Measurements from ENCODE around the gene TRIM66. TPM values are rescaled to one million over a fixed set of nuclear protein-coding genes. Genes with fewer than 3 reads are reported as not detected.

TRIM66 gene
- total and polyA plus RNA-seq, 2 of the 8 experiments (the other 6 are each of a cell fraction or from before 2014, with no cell fraction given) = 3.1 to 3.5 TPM

DNA sequence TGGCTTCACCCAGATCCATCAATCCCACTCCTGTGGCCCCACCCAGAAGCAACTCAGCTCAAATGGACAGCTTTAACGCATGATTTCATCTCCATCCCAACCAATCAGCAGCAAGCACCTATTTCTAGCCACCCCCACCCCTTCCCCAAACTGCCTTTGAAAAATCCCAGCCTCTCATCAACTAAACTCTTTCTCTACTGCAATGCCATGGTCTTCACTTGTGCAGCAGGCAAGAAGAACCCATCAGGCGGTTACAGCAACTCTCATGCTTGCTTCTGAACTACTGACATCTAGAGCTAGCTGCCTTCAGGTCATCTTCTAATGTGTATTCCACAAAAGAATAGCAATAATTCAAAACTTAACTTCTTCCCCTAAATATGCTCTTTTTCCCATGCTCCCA is 46.3 kb downstream of the TRIM66 start:
- H2BK15ac ChIP-seq (ENCODE audit: low read length) = no peak overlapping the region
- DNase-seq (ENCODE audit: low read depth in 1 of 2, low spot score in 2 of 2) (no peak), FAIRE-seq (no peak)
- no peaks in the 10 kb centered on the region; the same call in 1 of the 2 replicates for H3K23me2 ChIP-seq (ENCODE audit: low read depth, low read length)
- H4K20me1 ChIP-seq (replicated peaks in 1 of 2; ENCODE audit: control insufficient read depth in 1 of 2, insufficient read depth in 2 of 2, low read length in 2 of 2) = no peaks in the 10 kb centered on the region
- no peak overlapping the region for H3K4me2 ChIP-seq (ENCODE audit: insufficient read depth in 1 of 2, low read depth in 2 of 2, low read length in 2 of 2)
- H3K27me3 ChIP-seq (replicated peaks in 1 of 4; ENCODE audit: control insufficient read depth in 3 of 4, extremely low read depth in 1 of 4, insufficient read depth in 3 of 4, low read length in 3 of 4) = no peaks in the 10 kb centered on the region
- H2AK5ac ChIP-seq (ENCODE audit: low read depth, low read length) = no peak overlapping the region
- H3K79me1 ChIP-seq (ENCODE audit: low read depth, low read length) = no peaks in the 10 kb centered on the region
- no peak overlapping the region for H2BK12ac ChIP-seq (ENCODE audit: low read depth, low read length)
- H2BK120ac ChIP-seq (replicated peaks; ENCODE audit: low read depth, low read length) = no peak overlapping the region
- no peak overlapping the region for H3K9ac ChIP-seq (replicated peaks in 1 of 4; ENCODE audit: extremely low read depth in 1 of 4, low read depth in 3 of 4, low read length in 3 of 4)
- H3K14ac ChIP-seq (ENCODE audit: insufficient read length) = no peak overlapping the region
- H3K23ac ChIP-seq (ENCODE audit: insufficient read length) = no peak overlapping the region
- no peak overlapping the region for H3K18ac ChIP-seq (ENCODE audit: extremely low read depth, low read length)
- no peak overlapping the region for H3K4me3 ChIP-seq (ENCODE audit: extremely low read depth in 1 of 4, insufficient read depth in 2 of 4, low read depth in 3 of 4, low read length in 4 of 4)
- H2BK5ac ChIP-seq (ENCODE audit: low read depth, low read length) = no peak overlapping the region
- POLR2A ChIA-PET (ENCODE audit: partially characterized antibody) = interaction anchor here (1.5 kb wide), 1 partner anchor 13 kb away, joined by 8 read pairs; no protein-coding TSS in a partner anchor
- H3K36me3 ChIP-seq (ENCODE audit: control insufficient read depth in 2 of 4, insufficient read depth in 4 of 4, low read length in 3 of 4) = no peaks in the 10 kb centered on the region; a peak in 1 of 8 replicates
- H3K4me1 ChIP-seq (replicated peaks in 1 of 4; ENCODE audit: control insufficient read depth in 3 of 4, insufficient read depth in 4 of 4, low read length in 3 of 4) = peaks cover 2 to 9% (median 7%) of the 10 kb centered on the region in 4 experiments; a peak in 6 of 7 replicates
- no peak overlapping the region for H2BK20ac ChIP-seq (ENCODE audit: low read length)
- no peak overlapping the region for H4K8ac ChIP-seq (ENCODE audit: extremely low read depth, insufficient read depth, low read length)
- 85% methylated on average over 2 of the region's 2 CpGs; no CpG with 5 or more reads in 1 of the 2 experiments for WGBS, 2 experiments (ENCODE audit: extremely low coverage in 1 of 2, insufficient coverage in 1 of 2, insufficient read length in 1 of 2, insufficient replicate concordance in 2 of 2, low coverage in 1 of 2, low lambda C conversion rate in 2 of 2, missing lambda C conversion rate in 1 of 2)
- CTCF ChIA-PET (ENCODE audit: partially characterized antibody) = interaction anchor here (0.6 to 1.8 kb wide), 7 partner anchors 10 to 69 kb away, joined by 3 to 4 read pairs (median 3); no protein-coding TSS in a partner anchor
- no peaks in the 10 kb centered on the region for H3K79me2 ChIP-seq (ENCODE audit: control insufficient read depth in 1 of 2, insufficient read depth in 2 of 2, low read length in 2 of 2)
- H3K56ac ChIP-seq (replicated peaks; ENCODE audit: insufficient read length, low read depth, low read length) = no peak overlapping the region
- no peak overlapping the region for H3K4ac ChIP-seq (replicated peaks; ENCODE audit: insufficient read length, low read depth, low read length)
- no peak overlapping the region for H3K27ac ChIP-seq (ENCODE audit: low read depth, low read length)
- no peak overlapping the region for H2AFZ ChIP-seq (ENCODE audit: low read length)
- H4K91ac ChIP-seq (replicated peaks; ENCODE audit: insufficient read length, low read length) = no peak overlapping the region
- no peak overlapping the region for H4K5ac ChIP-seq (ENCODE audit: insufficient read length, low read depth, low read length)
- no peaks in the 10 kb centered on the region for H3K9me3 ChIP-seq (ENCODE audit: insufficient read depth in 2 of 2, low read depth in 1 of 2, low read length in 1 of 2)
- TF ChIP-seq NANOG (IDR thresholded peaks at IDR 0.05; ENCODE audit: insufficient read depth, low read depth, low read length, poor library complexity, severe bottlenecking) = no peak
- no peak for TF ChIP-seq PHF8 (conservative IDR thresholded peaks at IDR 0.05; ENCODE audit: low read depth, low read length)
- no peak for TF ChIP-seq CREB1 (IDR thresholded peaks at IDR 0.05)
- TF ChIP-seq CHD1 (IDR thresholded peaks at IDR 0.05; ENCODE audit: low read depth, low read length) = no peak
- no peak for TF ChIP-seq SRF (IDR thresholded peaks at IDR 0.05; ENCODE audit: low read depth, low read length)
- no peak for TF ChIP-seq JUN (IDR thresholded peaks at IDR 0.05; ENCODE audit: low read depth, low read length)
- TF ChIP-seq FOSL1 (IDR thresholded peaks at IDR 0.05; ENCODE audit: insufficient read depth, low read depth, low read length) = no peak
- TF ChIP-seq, protein P1, sequence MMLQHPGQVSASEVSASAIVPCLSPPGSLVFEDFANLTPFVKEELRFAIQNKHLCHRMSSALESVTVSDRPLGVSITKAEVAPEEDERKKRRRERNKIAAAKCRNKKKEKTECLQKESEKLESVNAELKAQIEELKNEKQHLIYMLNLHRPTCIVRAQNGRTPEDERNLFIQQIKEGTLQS (IDR thresholded peaks at IDR 0.05; ENCODE audit: insufficient read depth, low read depth, low read length) = no peak
- TF ChIP-seq HDAC6 (IDR thresholded peaks at IDR 0.05; ENCODE audit: low read depth, low read length) = no peak
- TF ChIP-seq KDM5A (IDR thresholded peaks at IDR 0.05; ENCODE audit: low read length) = no peak
- TF ChIP-seq, protein P2, sequence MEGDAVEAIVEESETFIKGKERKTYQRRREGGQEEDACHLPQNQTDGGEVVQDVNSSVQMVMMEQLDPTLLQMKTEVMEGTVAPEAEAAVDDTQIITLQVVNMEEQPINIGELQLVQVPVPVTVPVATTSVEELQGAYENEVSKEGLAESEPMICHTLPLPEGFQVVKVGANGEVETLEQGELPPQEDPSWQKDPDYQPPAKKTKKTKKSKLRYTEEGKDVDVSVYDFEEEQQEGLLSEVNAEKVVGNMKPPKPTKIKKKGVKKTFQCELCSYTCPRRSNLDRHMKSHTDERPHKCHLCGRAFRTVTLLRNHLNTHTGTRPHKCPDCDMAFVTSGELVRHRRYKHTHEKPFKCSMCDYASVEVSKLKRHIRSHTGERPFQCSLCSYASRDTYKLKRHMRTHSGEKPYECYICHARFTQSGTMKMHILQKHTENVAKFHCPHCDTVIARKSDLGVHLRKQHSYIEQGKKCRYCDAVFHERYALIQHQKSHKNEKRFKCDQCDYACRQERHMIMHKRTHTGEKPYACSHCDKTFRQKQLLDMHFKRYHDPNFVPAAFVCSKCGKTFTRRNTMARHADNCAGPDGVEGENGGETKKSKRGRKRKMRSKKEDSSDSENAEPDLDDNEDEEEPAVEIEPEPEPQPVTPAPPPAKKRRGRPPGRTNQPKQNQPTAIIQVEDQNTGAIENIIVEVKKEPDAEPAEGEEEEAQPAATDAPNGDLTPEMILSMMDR (IDR thresholded peaks at IDR 0.05; ENCODE audit: control extremely low read depth in 1 of 3, insufficient read depth in 1 of 3, low read depth in 1 of 3, low read length in 3 of 3) = no peak
